ENCODE measurements around the gene ANKRD40. TPM values are rescaled to one million over a fixed set of nuclear protein-coding genes. Genes with fewer than 3 reads are reported as not detected.
A peak's percentile ranks its signal among the peaks of the same experiment; 100 is the strongest.

ANKRD40 gene
- total RNA-seq, 1 experiment from 2014 or later = 33.5 TPM

GRCh38 chr17:50691550-50692447 lies 15.9 kb downstream of the ANKRD40 start:
- Histone ChIP-seq H3K36me3 (ENCODE audit: low read depth) (peaks cover 53% of the 10 kb centered on the region), H3F3A (ENCODE audit: insufficient read depth, low read depth) (peaks cover 99% of the 10 kb centered on the region), H2AFZ (no peak overlapping the region), H3K9me3 (ENCODE audit: insufficient read depth, low read depth) (no peaks in the 10 kb centered on the region), H3K27ac (peak overlapping the region; percentile 37), H4K20me1 (ENCODE audit: insufficient read depth) (no peaks in the 10 kb centered on the region), H3K4me1 (replicated peaks; ENCODE audit: insufficient read depth) (peaks cover 90% of the 10 kb centered on the region), H3K4me2 (peak overlapping the region; percentile 39), H3K27me3 (ENCODE audit: insufficient read depth, low read depth) (no peaks in the 10 kb centered on the region), H3K9me2 (ENCODE audit: insufficient read depth) (no peaks in the 10 kb centered on the region), H3K79me2 (ENCODE audit: low read depth) (0 out of 2 replicates have a peak, but pooled peaks cover 5% of the 10 kb centered on the region), H3K4me3 (no peak overlapping the region)
- ChIA-PET POLR2A (ENCODE audit: unreplicated experiment) (interaction anchor here (0.6 to 1.1 kb wide), 4 partner anchors 15 to 249 kb away, joined by 3 to 6 read pairs (median 4); no protein-coding TSS in a partner anchor), CTCF (interaction anchor here (0.6 to 1.1 kb wide), 3 partner anchors 61 to 150 kb away, joined by 4 to 6 read pairs (median 4); no protein-coding TSS in a partner anchor)
- BruUV-seq (replicated peaks) = no TSS peak
- intact Hi-C loops (cut with micrococcal nuclease; ENCODE audit: unreplicated experiment) = loop anchor here (10.0 kb wide), 1 partner anchor 487 kb away; the partner anchor contains the start of gene COL1A1
- TF ChIP-seq CTCF (conservative IDR thresholded peaks at IDR 0.05) (no peak), EZH2 (IDR thresholded peaks at IDR 0.05; ENCODE audit: low read depth) (no peak)
- no peak for DNase-seq

DNA sequence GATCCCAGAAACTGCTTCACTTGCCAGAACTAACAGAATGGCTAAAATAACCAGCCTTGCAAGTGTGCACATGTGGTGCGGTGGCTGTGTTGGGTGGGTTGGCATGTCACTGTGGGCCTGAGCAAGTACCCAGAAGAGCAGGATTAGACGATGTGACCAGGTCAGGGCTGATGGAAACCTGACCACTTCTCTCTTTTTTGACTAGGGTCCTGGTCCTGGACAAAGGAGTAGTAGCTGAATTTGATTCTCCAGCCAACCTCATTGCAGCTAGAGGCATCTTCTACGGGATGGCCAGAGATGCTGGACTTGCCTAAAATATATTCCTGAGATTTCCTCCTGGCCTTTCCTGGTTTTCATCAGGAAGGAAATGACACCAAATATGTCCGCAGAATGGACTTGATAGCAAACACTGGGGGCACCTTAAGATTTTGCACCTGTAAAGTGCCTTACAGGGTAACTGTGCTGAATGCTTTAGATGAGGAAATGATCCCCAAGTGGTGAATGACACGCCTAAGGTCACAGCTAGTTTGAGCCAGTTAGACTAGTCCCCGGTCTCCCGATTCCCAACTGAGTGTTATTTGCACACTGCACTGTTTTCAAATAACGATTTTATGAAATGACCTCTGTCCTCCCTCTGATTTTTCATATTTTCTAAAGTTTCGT lies 16.7 kb downstream of the ANKRD40 start:
- peaks cover 53% of the 10 kb centered on the region for H3K36me3 ChIP-seq (ENCODE audit: low read depth)
- H3K27me3 ChIP-seq (ENCODE audit: insufficient read depth, low read depth) = no peaks in the 10 kb centered on the region
- H3K4me2 ChIP-seq = peak overlapping the region; percentile 39
- TF ChIP-seq CTCF (conservative IDR thresholded peaks at IDR 0.05) = no peak
- no peak for TF ChIP-seq EZH2 (IDR thresholded peaks at IDR 0.05; ENCODE audit: low read depth)
- POLR2A ChIA-PET (ENCODE audit: unreplicated experiment) = interaction anchor here (0.5 to 1.1 kb wide), 5 partner anchors 16 to 248 kb away, joined by 3 to 6 read pairs (median 3); no protein-coding TSS in a partner anchor
- H3K9me3 ChIP-seq (ENCODE audit: insufficient read depth, low read depth) = no peaks in the 10 kb centered on the region
- CTCF ChIA-PET = interaction anchor here (0.6 kb wide), 2 partner anchors 60 to 63 kb away, joined by 4 to 6 read pairs; no protein-coding TSS in a partner anchor
- peaks cover 99% of the 10 kb centered on the region for H3F3A ChIP-seq (ENCODE audit: insufficient read depth, low read depth)
- no peaks in the 10 kb centered on the region for H4K20me1 ChIP-seq (ENCODE audit: insufficient read depth)
- H3K4me3 ChIP-seq = no peak overlapping the region
- H3K79me2 ChIP-seq (ENCODE audit: low read depth) = 0 out of 2 replicates have a peak, but pooled peaks cover 5% of the 10 kb centered on the region
- no peak overlapping the region for H2AFZ ChIP-seq
- BruUV-seq (replicated peaks) = TSS peak; percentile 14
- H3K27ac ChIP-seq = peak overlapping the region; percentile 37
- no peaks in the 10 kb centered on the region for H3K9me2 ChIP-seq (ENCODE audit: insufficient read depth)
- DNase-seq = peak in 1 of 2 experiments; percentile 58
- intact Hi-C loops (cut with micrococcal nuclease; ENCODE audit: unreplicated experiment) = loop anchor here (10.0 kb wide), 1 partner anchor 486 kb away; the partner anchor contains the start of gene COL1A1
- peaks cover 92% of the 10 kb centered on the region for H3K4me1 ChIP-seq (replicated peaks; ENCODE audit: insufficient read depth)

Measured in PC-9 (cell line).